HFF-Myc (cell line): ENCODE results near the gene SCAMP2.

Experiments
- DNase-seq: peaks from one replicate; pipeline ENCODE4 v3.0.0-alpha.2; 2011; ENCODE audit warnings: low read depth; ENCODE audit errors: extremely low read depth
- H3K4me3 ChIP-seq: replicated peaks from 2 replicates; pipeline ENCODE4 v1.5.1; 2011; ENCODE audit warnings: low read depth, mild to moderate bottlenecking, control low read depth, low read length
- TF ChIP-seq, protein P1 (sequence below): IDR thresholded peaks from 2 replicates; pipeline ENCODE4 v1.5.1; 2012; ENCODE audit warnings: mild to moderate bottlenecking, low read depth, low read length, control low read depth; ENCODE audit errors: missing control alignments

Gene SCAMP2

DNA sequence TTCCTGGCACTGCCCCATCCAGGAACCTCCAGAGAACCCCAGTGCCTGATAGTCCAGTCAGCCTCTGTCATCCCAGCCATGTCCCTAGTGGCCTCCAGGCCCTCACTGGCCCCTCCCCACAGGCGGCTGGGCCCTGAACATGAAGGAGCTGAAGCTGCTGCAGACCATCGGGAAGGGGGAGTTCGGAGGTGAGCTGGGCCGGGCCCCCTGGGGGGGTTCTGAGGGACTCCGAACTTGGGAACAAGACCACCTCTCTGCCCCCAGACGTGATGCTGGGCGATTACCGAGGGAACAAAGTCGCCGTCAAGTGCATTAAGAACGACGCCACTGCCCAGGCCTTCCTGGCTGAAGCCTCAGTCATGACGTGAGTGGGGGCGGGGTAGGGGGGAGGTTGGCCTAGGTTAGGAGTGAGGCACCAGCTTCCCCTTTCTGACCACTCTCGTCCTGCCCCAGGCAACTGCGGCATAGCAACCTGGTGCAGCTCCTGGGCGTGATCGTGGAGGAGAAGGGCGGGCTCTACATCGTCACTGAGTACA, 72.5 kb downstream of the SCAMP2 start:
- no peak for DNase-seq
- H3K4me3 ChIP-seq = no peak overlapping the region
- TF ChIP-seq, protein P1, sequence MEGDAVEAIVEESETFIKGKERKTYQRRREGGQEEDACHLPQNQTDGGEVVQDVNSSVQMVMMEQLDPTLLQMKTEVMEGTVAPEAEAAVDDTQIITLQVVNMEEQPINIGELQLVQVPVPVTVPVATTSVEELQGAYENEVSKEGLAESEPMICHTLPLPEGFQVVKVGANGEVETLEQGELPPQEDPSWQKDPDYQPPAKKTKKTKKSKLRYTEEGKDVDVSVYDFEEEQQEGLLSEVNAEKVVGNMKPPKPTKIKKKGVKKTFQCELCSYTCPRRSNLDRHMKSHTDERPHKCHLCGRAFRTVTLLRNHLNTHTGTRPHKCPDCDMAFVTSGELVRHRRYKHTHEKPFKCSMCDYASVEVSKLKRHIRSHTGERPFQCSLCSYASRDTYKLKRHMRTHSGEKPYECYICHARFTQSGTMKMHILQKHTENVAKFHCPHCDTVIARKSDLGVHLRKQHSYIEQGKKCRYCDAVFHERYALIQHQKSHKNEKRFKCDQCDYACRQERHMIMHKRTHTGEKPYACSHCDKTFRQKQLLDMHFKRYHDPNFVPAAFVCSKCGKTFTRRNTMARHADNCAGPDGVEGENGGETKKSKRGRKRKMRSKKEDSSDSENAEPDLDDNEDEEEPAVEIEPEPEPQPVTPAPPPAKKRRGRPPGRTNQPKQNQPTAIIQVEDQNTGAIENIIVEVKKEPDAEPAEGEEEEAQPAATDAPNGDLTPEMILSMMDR = no peak

- TF ChIP-seq, protein P1 = peak; percentile 96
- DNase-seq = no peak
Observed at GRCh38 chr15:74799856-74800558, 73.2 kb downstream of the SCAMP2 start.

GRCh38 chr15:74799255-74799855, 73.8 kb downstream of the SCAMP2 start:
- TF ChIP-seq, protein P1 = no peak
- no peak overlapping the region for H3K4me3 ChIP-seq
- DNase-seq = no peak

More at GRCh38 chr15:74799856-74800558, 73.2 kb downstream of the SCAMP2 start:
- H3K4me3 ChIP-seq = no peak overlapping the region

GRCh38 chr15:74798388-74799254, 74.5 kb downstream of the SCAMP2 start:
- H3K4me3 ChIP-seq = no peak overlapping the region
- no peak for DNase-seq
- TF ChIP-seq, protein P1 = no peak

GRCh38 chr15:74795966-74796625, 77.1 kb downstream of the SCAMP2 start:
- no peak for DNase-seq
- H3K4me3 ChIP-seq = no peak overlapping the region
- TF ChIP-seq, protein P1 = no peak

- H3K4me3 ChIP-seq = no peak overlapping the region
- TF ChIP-seq, protein P1 = no peak
- no peak for DNase-seq
Observed at GRCh38 chr15:74794970-74795349, 78.2 kb downstream of the SCAMP2 start.
